ENCODE data around the gene SLC8A2. TPM values are rescaled to one million over a fixed set of nuclear protein-coding genes. Genes with fewer than 3 reads are reported as not detected.

The SLC8A2 gene
- total RNA-seq, 4 donors from 2014 or later, result 6.2 to 18.7 (median 10.4) TPM

- no peaks in the 10 kb centered on the region for H3K36me3 ChIP-seq
- no peak for TF ChIP-seq CTCF (IDR thresholded peaks at IDR 0.05)
- TF ChIP-seq POLR2AphosphoS5 (IDR thresholded peaks at IDR 0.05), result no peak
- no peak for TF ChIP-seq POLR2A (IDR thresholded peaks at IDR 0.05; ENCODE audit: low read depth)
- TF ChIP-seq EP300 (IDR thresholded peaks at IDR 0.05), result no peak
- no peak for DNase-seq (ENCODE audit: extremely low spot score)
- WGBS, result 75% methylated on average over 12 of the region's 12 CpGs
- no peak overlapping the region for H3K4me3 ChIP-seq
- H3K4me1 ChIP-seq, result peaks cover 10 to 29% (median 27%) of the 10 kb centered on the region in 4 donors
- H3K9me3 ChIP-seq, result no peaks in the 10 kb centered on the region
- no peak overlapping the region for H3K27ac ChIP-seq (replicated peaks in 1 of 4)
- intact Hi-C loops (cut with DNase I), result no loop called here
- peaks cover 0 to 67% (median 24%) of the 10 kb centered on the region in 4 donors for H3K27me3 ChIP-seq
Observed at GRCh38 chr19:47443331-47443730, 28.4 kb downstream of the SLC8A2 start.

GRCh38 chr19:47438793-47439220, 32.9 kb downstream of the SLC8A2 start:
- Histone ChIP-seq H3K4me3 (no peak overlapping the region), H3K36me3 (no peaks in the 10 kb centered on the region), H3K27ac (replicated peaks in 1 of 4) (no peak overlapping the region), H3K9me3 (no peaks in the 10 kb centered on the region), H3K4me1 (peaks cover 0 to 7% (median 6%) of the 10 kb centered on the region in 4 donors), H3K27me3 (peaks cover 0 to 55% (median 0%) of the 10 kb centered on the region in 4 donors)
- intact Hi-C loops (cut with DNase I), result loop anchor here (5.0 to 10.0 kb wide), 3 partner anchors 43 to 346 kb away; partner anchors contain the start of gene KPTN
- no peak for DNase-seq (ENCODE audit: extremely low spot score)
- 35% methylated on average over 5 of the region's 5 CpGs for WGBS
- TF ChIP-seq POLR2A (IDR thresholded peaks at IDR 0.05; ENCODE audit: low read depth), result no peak
- no peak for TF ChIP-seq EP300 (IDR thresholded peaks at IDR 0.05)
- no peak for TF ChIP-seq POLR2AphosphoS5 (IDR thresholded peaks at IDR 0.05)
- TF ChIP-seq CTCF (IDR thresholded peaks at IDR 0.05), result no peak

- peaks cover 0 to 10% (median 6%) of the 10 kb centered on the region in 4 donors for H3K4me1 ChIP-seq
- 65% methylated on average over 9 of the region's 12 CpGs for WGBS
- H3K9me3 ChIP-seq, result no peaks in the 10 kb centered on the region
- H3K27ac ChIP-seq (replicated peaks in 1 of 4), result no peak overlapping the region
- H3K4me3 ChIP-seq, result no peak overlapping the region
- TF ChIP-seq POLR2A (IDR thresholded peaks at IDR 0.05; ENCODE audit: low read depth) (no peak), POLR2AphosphoS5 (IDR thresholded peaks at IDR 0.05) (no peak), CTCF (IDR thresholded peaks at IDR 0.05) (no peak), EP300 (IDR thresholded peaks at IDR 0.05) (no peak)
- intact Hi-C loops (cut with DNase I), result loop anchor here (2.0 to 10.0 kb wide), 4 partner anchors 45 to 347 kb away; partner anchors contain the start of gene KPTN
- no peak for DNase-seq (ENCODE audit: extremely low spot score)
- peaks cover 0 to 54% (median 0%) of the 10 kb centered on the region in 4 donors for H3K27me3 ChIP-seq
- H3K36me3 ChIP-seq, result no peaks in the 10 kb centered on the region
Observed at GRCh38 chr19:47437500-47437899, 34.2 kb downstream of the SLC8A2 start.

GRCh38 chr19:47436712-47437401, 34.8 kb downstream of the SLC8A2 start:
- Histone ChIP-seq H3K9me3 (no peaks in the 10 kb centered on the region), H3K4me1 (peaks cover 0 to 10% (median 6%) of the 10 kb centered on the region in 4 donors), H3K27ac (replicated peaks in 1 of 4) (no peak overlapping the region), H3K4me3 (no peak overlapping the region), H3K27me3 (peaks cover 0 to 54% (median 0%) of the 10 kb centered on the region in 4 donors), H3K36me3 (no peaks in the 10 kb centered on the region)
- WGBS, result 52% methylated on average over 11 of the region's 17 CpGs
- peak; percentile 94 for DNase-seq (ENCODE audit: extremely low spot score)
- intact Hi-C loops (cut with DNase I), result loop anchor here (1.0 to 10.0 kb wide), 5 partner anchors 45 to 348 kb away; partner anchors contain the start of gene KPTN
- peak; percentile 84 to 94 (median 89) for TF ChIP-seq CTCF (IDR thresholded peaks at IDR 0.05)
- TF ChIP-seq POLR2A (IDR thresholded peaks at IDR 0.05; ENCODE audit: low read depth), result no peak
- TF ChIP-seq POLR2AphosphoS5 (IDR thresholded peaks at IDR 0.05), result peak in 1 of 2 donors; percentile 37
- TF ChIP-seq EP300 (IDR thresholded peaks at IDR 0.05), result no peak
